ENCODE data around the gene CDCA3.

DNA sequence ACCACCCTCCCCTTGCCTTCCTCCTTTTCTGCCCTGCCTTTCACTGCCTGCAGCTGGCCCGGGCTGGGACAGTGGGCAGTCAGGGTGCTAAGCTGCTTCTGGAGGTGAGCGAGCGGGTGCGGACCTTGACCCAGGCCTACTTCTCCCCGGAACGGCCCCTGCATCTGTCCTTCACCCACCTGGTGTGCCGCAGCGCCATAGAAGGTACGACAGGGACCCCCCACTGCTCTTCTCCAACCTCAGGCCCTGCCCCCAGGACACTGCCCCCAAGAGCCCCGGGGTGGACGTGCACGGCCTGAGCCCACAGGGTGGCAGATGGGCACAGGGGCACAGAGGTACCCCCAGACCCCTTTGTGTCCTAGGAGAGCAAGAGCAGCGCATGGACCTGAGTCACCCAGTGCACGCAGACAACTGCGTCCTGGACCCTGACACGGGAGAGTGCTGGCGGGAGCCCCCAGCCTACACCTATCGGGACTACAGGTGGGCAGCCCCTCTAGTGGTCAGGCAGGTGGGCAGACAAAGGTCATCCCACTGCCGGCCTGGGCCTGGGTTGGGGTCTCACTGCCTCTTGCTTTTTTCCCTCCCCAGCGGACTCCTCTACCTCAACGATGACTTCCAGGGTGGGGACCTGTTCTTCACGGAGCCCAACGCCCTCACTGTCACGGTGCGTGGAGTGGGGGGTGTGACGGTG lies 13.6 kb downstream of the CDCA3 start:
- TF ChIP-seq, protein P1, sequence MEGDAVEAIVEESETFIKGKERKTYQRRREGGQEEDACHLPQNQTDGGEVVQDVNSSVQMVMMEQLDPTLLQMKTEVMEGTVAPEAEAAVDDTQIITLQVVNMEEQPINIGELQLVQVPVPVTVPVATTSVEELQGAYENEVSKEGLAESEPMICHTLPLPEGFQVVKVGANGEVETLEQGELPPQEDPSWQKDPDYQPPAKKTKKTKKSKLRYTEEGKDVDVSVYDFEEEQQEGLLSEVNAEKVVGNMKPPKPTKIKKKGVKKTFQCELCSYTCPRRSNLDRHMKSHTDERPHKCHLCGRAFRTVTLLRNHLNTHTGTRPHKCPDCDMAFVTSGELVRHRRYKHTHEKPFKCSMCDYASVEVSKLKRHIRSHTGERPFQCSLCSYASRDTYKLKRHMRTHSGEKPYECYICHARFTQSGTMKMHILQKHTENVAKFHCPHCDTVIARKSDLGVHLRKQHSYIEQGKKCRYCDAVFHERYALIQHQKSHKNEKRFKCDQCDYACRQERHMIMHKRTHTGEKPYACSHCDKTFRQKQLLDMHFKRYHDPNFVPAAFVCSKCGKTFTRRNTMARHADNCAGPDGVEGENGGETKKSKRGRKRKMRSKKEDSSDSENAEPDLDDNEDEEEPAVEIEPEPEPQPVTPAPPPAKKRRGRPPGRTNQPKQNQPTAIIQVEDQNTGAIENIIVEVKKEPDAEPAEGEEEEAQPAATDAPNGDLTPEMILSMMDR (conservative IDR thresholded peaks at IDR 0.05; ENCODE audit: low read depth in 2 of 2) = no peak
- TF ChIP-seq EZH2phosphoT487 (IDR thresholded peaks at IDR 0.05; ENCODE audit: unreplicated experiment) = no peak
- no peak for TF ChIP-seq EZH2 (IDR thresholded peaks at IDR 0.05; ENCODE audit: low read depth, unreplicated experiment)
- TF ChIP-seq, protein P2, sequence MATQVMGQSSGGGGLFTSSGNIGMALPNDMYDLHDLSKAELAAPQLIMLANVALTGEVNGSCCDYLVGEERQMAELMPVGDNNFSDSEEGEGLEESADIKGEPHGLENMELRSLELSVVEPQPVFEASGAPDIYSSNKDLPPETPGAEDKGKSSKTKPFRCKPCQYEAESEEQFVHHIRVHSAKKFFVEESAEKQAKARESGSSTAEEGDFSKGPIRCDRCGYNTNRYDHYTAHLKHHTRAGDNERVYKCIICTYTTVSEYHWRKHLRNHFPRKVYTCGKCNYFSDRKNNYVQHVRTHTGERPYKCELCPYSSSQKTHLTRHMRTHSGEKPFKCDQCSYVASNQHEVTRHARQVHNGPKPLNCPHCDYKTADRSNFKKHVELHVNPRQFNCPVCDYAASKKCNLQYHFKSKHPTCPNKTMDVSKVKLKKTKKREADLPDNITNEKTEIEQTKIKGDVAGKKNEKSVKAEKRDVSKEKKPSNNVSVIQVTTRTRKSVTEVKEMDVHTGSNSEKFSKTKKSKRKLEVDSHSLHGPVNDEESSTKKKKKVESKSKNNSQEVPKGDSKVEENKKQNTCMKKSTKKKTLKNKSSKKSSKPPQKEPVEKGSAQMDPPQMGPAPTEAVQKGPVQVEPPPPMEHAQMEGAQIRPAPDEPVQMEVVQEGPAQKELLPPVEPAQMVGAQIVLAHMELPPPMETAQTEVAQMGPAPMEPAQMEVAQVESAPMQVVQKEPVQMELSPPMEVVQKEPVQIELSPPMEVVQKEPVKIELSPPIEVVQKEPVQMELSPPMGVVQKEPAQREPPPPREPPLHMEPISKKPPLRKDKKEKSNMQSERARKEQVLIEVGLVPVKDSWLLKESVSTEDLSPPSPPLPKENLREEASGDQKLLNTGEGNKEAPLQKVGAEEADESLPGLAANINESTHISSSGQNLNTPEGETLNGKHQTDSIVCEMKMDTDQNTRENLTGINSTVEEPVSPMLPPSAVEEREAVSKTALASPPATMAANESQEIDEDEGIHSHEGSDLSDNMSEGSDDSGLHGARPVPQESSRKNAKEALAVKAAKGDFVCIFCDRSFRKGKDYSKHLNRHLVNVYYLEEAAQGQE (IDR thresholded peaks at IDR 0.05; ENCODE audit: unreplicated experiment) = no peak
- TF ChIP-seq POLR2AphosphoS5 (IDR thresholded peaks at IDR 0.05; ENCODE audit: low read depth) = no peak
- no peak for TF ChIP-seq CREB1 (CRISPR knock-in tag; IDR thresholded peaks at IDR 0.05; ENCODE audit: low read depth)
- no peak for TF ChIP-seq JUNB (IDR thresholded peaks at IDR 0.05; ENCODE audit: unreplicated experiment)
- no peak for TF ChIP-seq STAT1 (IDR thresholded peaks at IDR 0.05; ENCODE audit: unreplicated experiment)
- TF ChIP-seq ZNF114 (CRISPR knock-in tag; IDR thresholded peaks at IDR 0.05) = no peak
- TF ChIP-seq, protein P3, sequence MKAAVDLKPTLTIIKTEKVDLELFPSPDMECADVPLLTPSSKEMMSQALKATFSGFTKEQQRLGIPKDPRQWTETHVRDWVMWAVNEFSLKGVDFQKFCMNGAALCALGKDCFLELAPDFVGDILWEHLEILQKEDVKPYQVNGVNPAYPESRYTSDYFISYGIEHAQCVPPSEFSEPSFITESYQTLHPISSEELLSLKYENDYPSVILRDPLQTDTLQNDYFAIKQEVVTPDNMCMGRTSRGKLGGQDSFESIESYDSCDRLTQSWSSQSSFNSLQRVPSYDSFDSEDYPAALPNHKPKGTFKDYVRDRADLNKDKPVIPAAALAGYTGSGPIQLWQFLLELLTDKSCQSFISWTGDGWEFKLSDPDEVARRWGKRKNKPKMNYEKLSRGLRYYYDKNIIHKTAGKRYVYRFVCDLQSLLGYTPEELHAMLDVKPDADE (IDR thresholded peaks at IDR 0.05) = no peak

All from GM23338 (cell line).